ENCODE results near the gene DHDDS.

Gene DHDDS

GRCh38 chr1:26395754-26396153 lies 36.4 kb upstream of the DHDDS start:
- FAIRE-seq (no peak), DNase-seq (ENCODE audit: insufficient read length, low spot score) (no peak)
- no peak for TF ChIP-seq CTCF (IDR thresholded peaks at IDR 0.05; ENCODE audit: insufficient read depth, missing control alignments)

GRCh38 chr1:26399034-26399433 lies 33.1 kb upstream of the DHDDS start:
- no peak for TF ChIP-seq CTCF (IDR thresholded peaks at IDR 0.05; ENCODE audit: insufficient read depth, missing control alignments)
- no peak for FAIRE-seq

GRCh38 chr1:26401891-26402290 lies 30.2 kb upstream of the DHDDS start:
- TF ChIP-seq CTCF (IDR thresholded peaks at IDR 0.05; ENCODE audit: insufficient read depth, missing control alignments) = no peak
- no peak for FAIRE-seq
- DNase-seq (ENCODE audit: insufficient read length, low spot score) = no peak

More at GRCh38 chr1:26399034-26399433, 33.1 kb upstream of the DHDDS start:
- no peak for DNase-seq (ENCODE audit: insufficient read length, low spot score)

GRCh38 chr1:26403656-26404055 lies 28.5 kb upstream of the DHDDS start:
- FAIRE-seq = no peak
- no peak for TF ChIP-seq CTCF (IDR thresholded peaks at IDR 0.05; ENCODE audit: insufficient read depth, missing control alignments)
- no peak for DNase-seq (ENCODE audit: insufficient read length, low spot score)

- DNase-seq (ENCODE audit: insufficient read length, low spot score) = no peak
- TF ChIP-seq CTCF (IDR thresholded peaks at IDR 0.05; ENCODE audit: insufficient read depth, missing control alignments) = no peak
- FAIRE-seq = no peak
Observed at GRCh38 chr1:26404641-26405040, 27.5 kb upstream of the DHDDS start.

GRCh38 chr1:26405281-26405915 lies 26.7 kb upstream of the DHDDS start:
- FAIRE-seq (no peak), DNase-seq (ENCODE audit: insufficient read length, low spot score) (no peak)
- no peak for TF ChIP-seq CTCF (IDR thresholded peaks at IDR 0.05; ENCODE audit: insufficient read depth, missing control alignments)

GRCh38 chr1:26408604-26409003 lies 23.5 kb upstream of the DHDDS start:
- FAIRE-seq (no peak), DNase-seq (ENCODE audit: insufficient read length, low spot score) (no peak)
- no peak for TF ChIP-seq CTCF (IDR thresholded peaks at IDR 0.05; ENCODE audit: insufficient read depth, missing control alignments)
